HK-2 (cell line): ENCODE data around the gene TECR.

ENCODE experiments used
- DNase-seq: peaks from one replicate; pipeline ENCODE4 v3.0.0-alpha.2; 2018; ENCODE audit not compliant: unreplicated experiment

The TECR gene

GRCh38 chr19:14510311-14511228 is 18.8 kb upstream of the TECR start:
- DNase-seq, result no peak

GRCh38 chr19:14511229-14511593 is 18.2 kb upstream of the TECR start:
- no peak for DNase-seq

GRCh38 chr19:14512406-14512961 is 16.9 kb upstream of the TECR start:
- no peak for DNase-seq

- no peak for DNase-seq
Measured at GRCh38 chr19:14514215-14514863, 15.1 kb upstream of the TECR start.

GRCh38 chr19:14515501-14516047 is 13.8 kb upstream of the TECR start:
- no peak for DNase-seq

- DNase-seq, result no peak
Measured at GRCh38 chr19:14516048-14516534, 13.3 kb upstream of the TECR start.

- DNase-seq, result no peak
Measured at GRCh38 chr19:14516746-14517438, 12.5 kb upstream of the TECR start.

GRCh38 chr19:14517446-14517839 is 12.0 kb upstream of the TECR start:
- DNase-seq, result no peak

GRCh38 chr19:14517840-14518505 is 11.4 kb upstream of the TECR start, which contains the start of gene DNAJB1:
Gene DNAJB1 (minus strand): TSS chr19:14518397. CDS start chr19:14518349, 48 bp downstream.
- DNase-seq, result peak; percentile 73

- no peak for DNase-seq
Measured at GRCh38 chr19:14519245-14519859, 10.0 kb upstream of the TECR start.

- DNase-seq, result no peak
Measured at GRCh38 chr19:14519860-14520407, 9.5 kb upstream of the TECR start.

GRCh38 chr19:14520543-14520942 is 8.9 kb upstream of the TECR start:
- DNase-seq, result no peak

GRCh38 chr19:14525729-14526128 is 3.7 kb upstream of the TECR start:
- DNase-seq, result no peak

- no peak for DNase-seq
Measured at GRCh38 chr19:14526423-14526822, 3.0 kb upstream of the TECR start.

- DNase-seq, result no peak
Measured at GRCh38 chr19:14528419-14529253, 758 bp upstream of the TECR start.

GRCh38 chr19:14530005-14530348 is 583 bp downstream of the TECR start:
- DNase-seq, result no peak

GRCh38 chr19:14530506-14530905 is 1.1 kb downstream of the TECR start:
- no peak for DNase-seq

- no peak for DNase-seq
Measured at GRCh38 chr19:14533450-14533849, 4.1 kb downstream of the TECR start.

- DNase-seq, result no peak
Measured at GRCh38 chr19:14536926-14537692, 7.7 kb downstream of the TECR start.
